MM.1S (cell line): ENCODE data around the gene ANKLE2.

ENCODE experiments used
- CTCF ChIP-seq: fragments of 300-600 bp; sonication (generic); IDR thresholded peaks from 2 replicates; pipeline ENCODE4 v1.5.1; 2016; ENCODE audit warnings: antibody characterized with exemption, low read length, mixed read lengths
- EZH2 ChIP-seq: fragments of 300-600 bp; sonication (generic); optimal IDR thresholded peaks from 2 replicates; pipeline ENCODE3; 2017; ENCODE audit warnings: low read depth, mild to moderate bottlenecking, antibody characterized with exemption, low read length, mixed read lengths
- EZH2phosphoT487 ChIP-seq: fragments of 300-600 bp; sonication (generic); IDR thresholded peaks from 2 replicates; pipeline ENCODE4 v1.6.1; 2018; ENCODE audit warnings: antibody characterized with exemption, low read length

GRCh38 chr12:132723015-132723763, 38.4 kb downstream of the ANKLE2 start:
- TF ChIP-seq CTCF (no peak), EZH2phosphoT487 (no peak), EZH2 (no peak)
